ENCODE data around the gene TUT7. TPM values are rescaled to one million over a fixed set of nuclear protein-coding genes. Genes with fewer than 3 reads are reported as not detected.

TUT7 gene
- total RNA-seq, 1 donor from 2014 or later: 33.5 TPM

DNA sequence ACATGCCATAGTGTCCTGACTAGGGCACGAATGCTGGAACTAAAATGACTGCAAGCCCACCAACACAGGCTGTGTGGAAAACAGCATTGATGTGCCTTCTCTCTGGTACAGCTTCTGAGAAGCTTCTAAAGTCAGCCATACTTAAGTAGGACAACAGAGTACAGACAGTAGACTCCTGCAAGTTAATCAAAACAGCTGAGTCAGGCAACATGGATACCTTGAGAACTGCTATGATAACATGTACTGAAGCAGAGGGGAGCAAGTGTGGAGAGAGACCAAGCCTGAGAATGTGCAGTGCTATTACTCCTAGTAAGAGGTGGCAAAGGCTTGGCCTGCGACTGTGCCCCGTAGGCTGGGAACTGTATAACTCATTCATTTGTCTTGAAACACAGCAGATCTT lies 74.4 kb downstream of the TUT7 start:
- intact Hi-C loops (cut with DNase I): no loop called here
- ATAC-seq: no peak

DNA sequence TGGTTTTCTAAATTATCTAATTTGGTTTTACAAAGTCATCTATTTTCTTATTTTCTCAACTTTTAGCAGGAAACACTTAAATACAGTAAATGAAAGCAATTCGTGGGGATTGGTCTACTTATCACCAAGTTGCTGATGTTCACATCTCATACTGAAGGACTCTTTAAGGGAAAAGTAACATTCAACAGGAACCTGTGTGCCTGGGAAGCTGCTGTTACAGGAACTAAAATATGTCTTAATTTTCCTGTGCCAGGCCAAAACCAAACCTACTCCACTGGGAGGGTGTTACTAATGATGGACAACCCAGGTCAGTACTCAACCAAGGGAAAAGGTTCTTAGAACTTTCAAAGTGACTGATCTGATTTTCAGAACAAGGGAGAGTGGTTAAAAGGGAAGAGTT lies 77.1 kb downstream of the TUT7 start:
- intact Hi-C loops (cut with DNase I): no loop called here
- ATAC-seq: no peak
- no peak for DNase-seq (ENCODE audit: low spot score)

More for the DNA sequence above, 74.4 kb downstream of the TUT7 start:
- DNase-seq (ENCODE audit: low spot score): no peak

DNA sequence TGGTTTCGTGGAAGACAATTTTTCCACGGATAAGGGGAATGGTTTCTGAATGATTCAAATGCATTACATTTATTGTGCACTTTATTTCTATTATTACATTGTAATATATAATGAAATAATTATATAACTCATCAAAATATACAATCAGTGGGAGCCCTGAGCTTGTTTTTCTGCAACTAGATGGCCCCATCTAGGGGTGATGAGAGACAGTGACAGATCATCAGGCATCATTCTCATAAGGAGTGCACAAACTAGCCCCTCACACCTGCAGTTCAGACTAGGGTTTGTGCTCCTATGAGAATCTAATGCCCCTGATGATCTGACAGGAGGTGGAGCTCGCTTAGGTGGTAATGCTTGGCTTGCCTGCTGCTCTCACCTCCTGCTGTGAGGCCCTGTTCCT lies 78.2 kb downstream of the TUT7 start:
- no peak for DNase-seq (ENCODE audit: low spot score)
- ATAC-seq: no peak
- intact Hi-C loops (cut with DNase I): no loop called here

DNA sequence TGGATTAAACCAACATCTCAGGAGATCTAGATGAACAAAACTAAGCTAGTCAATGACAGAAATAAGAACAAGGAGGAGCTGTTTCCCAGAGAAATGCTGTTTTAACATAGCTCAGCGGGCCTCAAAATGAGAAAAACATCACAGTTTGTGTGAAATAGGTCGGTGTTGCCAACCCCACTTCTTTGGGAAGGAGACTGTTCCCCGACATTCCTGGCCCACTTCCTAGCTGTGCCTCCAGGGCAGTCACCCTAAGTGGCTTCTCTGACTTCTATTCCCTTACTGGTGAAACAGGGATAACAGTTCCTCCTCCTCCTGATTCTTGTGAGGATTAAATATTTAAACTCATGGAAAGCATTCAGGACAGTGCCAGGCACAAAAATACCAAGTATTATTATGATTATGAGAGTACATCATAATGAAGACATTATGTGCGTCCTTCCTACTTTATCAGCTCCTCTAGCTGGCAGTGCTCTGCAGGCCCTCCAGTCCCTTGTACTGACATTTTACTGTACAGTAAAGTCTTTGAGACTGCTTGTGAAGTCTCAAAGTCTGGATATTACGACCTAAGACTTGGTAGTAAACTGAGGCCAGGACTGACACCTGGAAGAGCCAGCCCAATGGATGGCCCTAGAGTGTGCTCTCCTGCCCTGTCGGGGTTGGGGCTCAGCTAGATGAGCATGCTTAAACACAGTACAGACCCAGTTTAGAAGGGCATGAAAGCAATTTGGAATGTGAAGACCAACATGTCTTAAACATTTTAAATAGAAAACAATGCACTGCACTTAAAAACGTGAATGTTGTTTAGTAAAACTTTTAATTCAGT lies 79.2 kb downstream of the TUT7 start:
- intact Hi-C loops (cut with DNase I): no loop called here
- peak; percentile 28 for ATAC-seq
- no peak for DNase-seq (ENCODE audit: low spot score)

GRCh38 chr9:86272221-86272620 lies 82.0 kb downstream of the TUT7 start:
- DNase-seq (ENCODE audit: low spot score) (no peak), ATAC-seq (no peak)
- intact Hi-C loops (cut with DNase I): no loop called here

DNA sequence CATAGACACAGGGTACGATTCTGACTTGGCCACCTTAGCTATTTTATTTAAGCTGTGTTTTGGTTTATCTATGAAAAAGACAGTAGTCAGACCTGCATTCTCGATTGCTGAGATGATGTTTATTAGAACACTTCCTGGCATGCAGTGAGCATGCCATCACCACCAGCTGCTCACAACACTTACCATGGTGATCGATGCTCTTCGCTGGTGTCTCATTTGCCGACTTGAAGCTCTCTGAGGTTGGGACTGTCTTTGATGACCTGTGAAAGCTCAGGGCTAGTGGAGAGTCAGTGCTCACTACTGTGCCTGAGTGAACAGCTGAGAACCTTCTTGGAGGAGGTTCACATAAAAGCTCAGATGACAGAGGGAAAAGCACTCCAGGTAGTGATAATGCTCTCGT lies 90.3 kb downstream of the TUT7 start:
- DNase-seq (ENCODE audit: low spot score): no peak
- intact Hi-C loops (cut with DNase I): no loop called here
- no peak for ATAC-seq

GRCh38 chr9:86262492-86262891 lies 91.7 kb downstream of the TUT7 start:
- no peak for DNase-seq (ENCODE audit: low spot score)
- no peak for ATAC-seq
- intact Hi-C loops (cut with DNase I): no loop called here

GRCh38 chr9:86259557-86259956 lies 94.7 kb downstream of the TUT7 start, which contains the start of gene C9orf153:
Gene C9orf153 (minus strand): TSS chr9:86259657. CDS start chr9:86229603, 30,054 bp downstream.
- DNase-seq (ENCODE audit: low spot score) (no peak), ATAC-seq (no peak)
- intact Hi-C loops (cut with DNase I): no loop called here

- intact Hi-C loops (cut with DNase I): no loop called here
- no peak for ATAC-seq
- no peak for DNase-seq (ENCODE audit: low spot score)
These were observed 96.8 kb downstream of the TUT7 start for GRCh38 chr9:86257391-86257790.

DNA sequence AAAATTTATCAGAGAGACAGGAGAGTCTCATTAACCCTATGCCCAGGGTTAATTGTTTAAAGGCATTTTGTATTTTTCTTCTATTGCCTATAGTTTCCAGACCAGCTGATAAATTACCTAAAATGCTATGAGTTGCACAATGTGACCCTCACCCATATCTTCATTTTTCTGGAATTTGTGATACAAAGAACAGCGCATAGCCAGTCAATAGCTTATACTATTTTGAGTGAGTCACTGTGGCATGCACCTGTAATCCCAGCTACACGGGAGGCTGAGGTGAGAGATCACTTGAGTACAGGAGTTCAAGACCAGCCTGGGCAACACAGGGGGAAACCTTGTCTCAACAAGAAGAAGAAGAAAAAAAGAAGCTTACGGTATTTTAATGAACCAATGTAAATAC lies 97.6 kb downstream of the TUT7 start:
- DNase-seq (ENCODE audit: low spot score) (no peak), ATAC-seq (no peak)
- intact Hi-C loops (cut with DNase I): no loop called here

GRCh38 chr9:86253577-86253976 lies 100.6 kb downstream of the TUT7 start:
- DNase-seq (ENCODE audit: low spot score): no peak
- intact Hi-C loops (cut with DNase I): no loop called here

DNA sequence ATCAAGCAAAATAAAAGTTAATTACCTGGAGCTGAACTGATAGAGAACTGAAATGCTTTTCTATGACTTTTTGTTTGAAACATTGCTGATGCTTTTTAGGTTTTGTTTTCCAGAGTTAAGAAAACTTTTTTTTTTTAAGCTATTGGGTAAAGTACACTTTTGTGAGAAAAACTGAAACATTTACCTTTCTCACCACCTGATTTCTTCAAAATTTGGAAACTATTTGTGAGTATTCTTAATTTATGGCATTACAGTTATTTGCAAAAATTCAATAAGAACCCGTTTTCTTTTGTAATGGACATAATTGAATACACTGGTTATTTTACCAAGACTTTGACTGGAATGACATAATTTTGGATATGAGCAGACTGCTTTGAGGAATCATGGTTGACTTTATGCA lies 101.3 kb downstream of the TUT7 start:
- intact Hi-C loops (cut with DNase I): no loop called here
- no peak for DNase-seq (ENCODE audit: low spot score)
- ATAC-seq: no peak

More at GRCh38 chr9:86253577-86253976, 100.6 kb downstream of the TUT7 start:
- no peak for ATAC-seq

DNA sequence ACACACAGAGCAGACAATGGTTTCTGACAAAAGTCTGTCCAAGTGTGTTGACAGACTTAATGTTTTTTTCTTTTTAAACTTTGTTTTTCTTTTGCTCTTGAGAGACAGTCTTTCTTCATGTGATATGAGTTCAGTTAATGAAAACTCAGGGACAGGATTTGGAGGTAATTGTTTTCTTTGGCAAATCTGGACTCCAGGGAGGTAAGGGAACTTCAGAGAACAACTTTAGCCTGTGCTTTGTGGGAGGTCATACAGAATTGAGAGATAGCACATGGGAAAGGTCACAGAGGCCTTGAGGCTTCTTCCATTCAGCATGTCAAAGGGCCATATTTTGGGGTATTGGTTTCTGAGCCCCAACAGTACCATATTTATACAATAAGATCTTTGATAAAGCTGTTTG lies 104.1 kb downstream of the TUT7 start:
- ATAC-seq: no peak
- no peak for DNase-seq (ENCODE audit: low spot score)
- intact Hi-C loops (cut with DNase I): no loop called here

DNA sequence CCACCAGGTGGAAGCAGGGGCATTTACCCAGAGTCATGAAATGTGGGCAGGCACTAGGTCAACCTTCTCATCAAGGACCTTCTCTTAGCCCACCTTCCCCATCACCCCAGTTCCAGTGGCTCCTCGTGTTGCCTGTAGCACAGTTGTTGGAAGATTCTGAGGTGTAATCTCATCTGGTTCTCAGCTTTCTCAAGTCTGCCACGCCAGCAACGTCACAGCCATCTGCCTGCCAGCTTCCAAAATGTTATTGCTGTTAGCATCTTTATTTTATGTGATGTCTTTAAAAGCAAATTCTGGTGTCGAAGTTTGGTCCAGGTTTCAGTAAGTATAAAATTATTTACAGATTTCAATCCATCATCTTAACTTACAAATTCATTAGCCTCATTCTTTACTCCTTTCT lies 105.5 kb downstream of the TUT7 start:
- intact Hi-C loops (cut with DNase I): no loop called here
- ATAC-seq (no peak), DNase-seq (ENCODE audit: low spot score) (no peak)

DNA sequence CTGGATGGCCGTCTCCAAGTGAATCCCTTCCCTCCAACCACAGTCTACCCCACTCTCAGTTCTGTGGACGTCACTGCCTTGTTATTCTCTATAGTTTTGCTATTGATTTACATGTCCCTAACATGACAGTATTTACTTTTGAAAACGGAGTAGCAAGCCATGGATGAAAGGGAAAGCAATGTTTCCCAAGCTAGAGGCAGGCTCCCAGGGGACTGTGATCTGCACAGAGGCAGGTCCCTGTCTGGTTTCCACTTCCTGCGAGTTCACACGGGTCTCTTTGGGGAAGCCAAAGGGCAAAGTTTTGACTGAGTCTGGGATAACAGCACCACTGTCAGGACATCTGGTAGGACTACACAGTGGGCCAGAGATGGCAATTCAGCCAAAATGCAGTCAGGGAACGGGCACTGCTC lies 107.5 kb downstream of the TUT7 start:
- intact Hi-C loops (cut with DNase I): no loop called here
- ATAC-seq (peak; percentile 48), DNase-seq (ENCODE audit: low spot score) (no peak)

DNA sequence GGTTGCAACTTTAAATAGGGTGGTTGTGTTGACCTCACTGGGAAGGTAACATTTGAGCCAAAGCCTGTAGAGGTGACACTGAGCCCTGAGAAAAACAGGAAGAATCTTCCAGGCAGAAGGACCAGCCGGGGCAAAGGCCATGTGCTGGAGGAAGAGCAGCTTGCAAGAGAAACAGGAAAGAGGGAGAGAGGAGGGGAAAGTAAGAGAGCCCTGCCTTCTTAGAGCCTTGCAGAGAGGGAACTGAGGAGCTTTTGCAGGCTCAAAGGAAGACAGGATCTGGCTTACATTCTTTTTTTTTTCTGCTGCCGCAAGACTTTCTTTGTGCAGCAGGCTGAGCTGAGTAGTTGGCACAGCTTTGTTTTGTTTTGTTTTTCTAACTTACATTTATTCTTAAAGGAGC lies 112.1 kb downstream of the TUT7 start:
- ATAC-seq (peak; percentile 38), DNase-seq (ENCODE audit: low spot score) (no peak)
- intact Hi-C loops (cut with DNase I): no loop called here

DNA sequence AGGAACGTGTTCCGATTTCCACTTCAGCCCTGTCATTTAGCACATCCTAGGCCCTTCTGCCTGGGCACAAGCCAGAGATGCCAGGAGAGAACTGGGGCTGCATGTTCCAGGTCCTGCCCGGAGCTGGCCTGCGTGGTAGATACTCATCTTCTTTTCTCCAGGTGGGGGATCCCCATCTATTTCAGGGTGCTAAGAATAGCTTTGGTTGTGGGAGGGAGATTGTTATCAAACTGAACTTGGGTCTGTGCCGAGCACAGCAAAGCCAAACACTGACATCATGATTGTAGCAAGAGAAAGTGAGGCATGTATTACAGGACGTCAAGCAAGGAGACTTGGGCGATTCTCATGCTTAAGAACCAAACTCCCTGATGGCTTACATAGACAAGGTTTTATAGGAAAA lies 113.0 kb downstream of the TUT7 start:
- DNase-seq (ENCODE audit: low spot score) (no peak), ATAC-seq (no peak)
- intact Hi-C loops (cut with DNase I): no loop called here

DNA sequence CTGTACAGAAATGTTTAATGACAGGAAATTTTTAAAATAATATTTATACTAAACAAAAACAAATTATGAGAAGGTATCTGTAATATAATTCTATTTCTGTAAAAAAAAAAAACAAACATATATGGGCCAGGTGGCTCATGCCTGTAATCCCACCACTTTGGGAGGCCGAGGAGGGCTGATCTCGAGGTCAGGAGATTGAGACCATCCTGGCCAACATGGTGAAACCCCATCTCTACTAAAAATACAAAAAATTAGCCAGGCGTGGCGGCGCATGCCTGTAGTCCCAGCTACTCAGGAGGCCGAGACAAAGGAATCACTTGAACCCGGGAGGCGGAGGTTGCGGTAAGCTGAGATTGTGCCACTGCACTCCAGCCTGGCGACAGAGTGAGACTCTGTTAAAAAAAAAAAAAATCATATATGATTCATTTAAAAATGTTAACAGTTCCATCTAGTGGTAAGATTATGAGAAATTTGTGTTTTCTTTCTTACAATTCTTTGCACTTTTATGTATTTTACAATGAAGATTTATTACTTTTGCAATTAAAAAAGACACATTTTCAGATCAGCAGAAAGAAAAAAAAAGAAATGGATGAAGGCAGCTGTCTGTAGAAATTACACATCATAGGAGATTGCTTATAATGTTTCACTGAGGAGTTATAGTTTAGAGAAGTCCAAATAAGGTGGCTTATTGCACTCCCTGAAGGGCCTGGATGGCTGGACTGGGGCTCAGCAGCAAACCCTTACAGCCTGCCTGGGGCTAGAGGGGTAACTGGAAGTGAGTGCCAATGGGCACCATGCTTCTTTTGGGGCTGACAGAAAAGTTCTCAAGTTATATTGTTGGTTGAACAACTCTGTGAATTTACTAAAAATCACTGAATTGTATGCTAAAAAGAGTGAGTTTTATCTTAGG lies 115.1 kb downstream of the TUT7 start:
- ATAC-seq (no peak), DNase-seq (ENCODE audit: low spot score) (no peak)
- intact Hi-C loops (cut with DNase I): no loop called here
